IPS DF 4.7 (cell line): ENCODE results near the gene GRHPR.
"Not testable (repeated sequence)": the region's sequence is repeated elsewhere in the genome, so short reads cannot be mapped to it uniquely, and the experiment has no call there.

ENCODE experiments used
- DNase-seq: peaks from one replicate; pipeline ENCODE4 v3.0.0-alpha.2; 2013; ENCODE audit warnings: low spot score; ENCODE audit errors: extremely low read depth

GRHPR gene

DNA sequence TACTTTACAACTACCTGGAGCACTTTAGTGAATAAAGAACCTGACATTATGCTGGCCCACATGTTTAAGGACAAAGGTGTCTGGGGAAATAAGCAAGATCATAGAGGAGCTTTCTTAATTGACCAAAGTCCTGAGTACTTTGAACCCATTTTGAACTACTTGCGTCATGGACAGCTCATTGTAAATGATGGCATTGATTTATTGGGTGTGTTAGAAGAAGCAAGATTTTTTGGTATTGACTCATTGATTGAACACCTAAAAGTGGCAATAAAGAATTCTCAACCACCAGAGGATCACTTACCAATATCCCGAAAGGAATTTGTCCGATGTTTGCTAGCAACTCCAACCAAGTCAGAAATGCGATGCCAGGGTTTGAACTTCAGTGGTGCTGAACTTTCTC, 54.9 kb downstream of the GRHPR start:
- DNase-seq: not testable (repeated sequence)

- not testable (repeated sequence) for DNase-seq
Observed at GRCh38 chr9:37477987-37478619, 55.6 kb downstream of the GRHPR start.

DNA sequence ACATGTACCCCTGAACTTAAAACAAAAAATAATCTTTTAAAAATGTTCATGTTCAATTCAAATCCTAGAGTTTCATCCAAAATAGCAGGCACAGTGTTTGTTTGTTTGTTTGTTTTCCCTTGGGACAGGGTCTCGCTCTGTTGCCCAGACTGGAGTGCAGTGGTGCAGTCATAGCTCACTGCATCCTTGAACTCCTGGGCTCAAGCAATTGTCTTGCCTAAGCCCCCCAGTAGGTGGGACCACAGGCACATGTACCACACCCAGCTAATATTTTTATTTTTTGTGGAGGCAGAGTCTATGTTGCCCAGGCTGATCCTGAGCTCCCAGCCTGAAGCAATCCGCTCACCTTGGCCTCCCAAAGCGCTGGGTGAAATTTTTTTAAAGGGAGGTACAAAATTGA, 58.3 kb downstream of the GRHPR start:
- DNase-seq: no peak

DNA sequence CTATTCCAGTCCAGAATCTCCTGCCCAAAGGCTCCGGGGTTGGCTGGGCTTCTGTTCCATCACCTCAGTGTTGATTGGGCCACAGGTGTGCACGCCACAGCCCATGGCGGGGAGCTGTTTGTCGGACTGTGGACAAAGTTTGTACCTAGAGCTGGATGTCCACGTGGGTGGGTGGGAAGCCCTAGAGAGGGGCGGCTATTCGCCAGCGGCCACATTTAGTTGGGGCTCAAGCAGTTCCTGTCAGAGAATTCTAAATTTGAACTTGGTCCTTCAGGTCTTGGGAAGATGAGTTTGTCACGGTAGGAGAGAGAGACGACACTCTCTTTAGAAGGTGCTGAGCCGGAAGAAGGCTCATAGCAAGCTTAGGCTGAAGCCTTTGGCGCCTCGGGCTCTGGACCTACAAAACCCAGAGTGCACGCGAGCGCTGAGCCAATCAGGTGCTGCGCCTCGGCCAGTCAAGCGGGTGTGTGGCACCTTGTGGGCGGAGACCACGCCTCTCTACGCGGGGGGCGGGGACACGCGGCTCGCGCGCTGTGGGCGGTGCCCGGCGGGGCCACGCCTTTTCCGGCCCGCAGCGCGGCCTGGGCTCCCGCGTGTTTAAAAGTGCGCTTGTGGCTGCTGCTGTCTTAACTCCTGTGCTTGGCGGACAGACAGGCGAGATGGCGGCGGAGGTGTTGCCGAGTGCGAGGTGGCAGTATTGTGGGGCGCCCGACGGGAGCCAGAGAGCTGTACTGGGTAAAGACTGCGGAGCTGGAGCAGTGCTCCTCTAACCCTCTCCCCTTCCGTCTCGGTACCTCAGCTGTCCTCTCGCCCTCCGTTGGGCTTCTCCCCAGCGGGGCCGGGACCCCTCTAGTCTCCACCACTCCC, 63.1 kb downstream of the GRHPR start, which contains the start of gene POLR1E:
Gene POLR1E, plus strand, starts transcription at position 560 of the 867 bp plus-strand sequence. Its CDS starts 100 bp downstream, at position 660.
- no peak for DNase-seq

- DNase-seq: no peak
Observed at GRCh38 chr9:37486256-37486615, 63.7 kb downstream of the GRHPR start.
